GM21786 (cell line): ENCODE results near the gene C12orf42.
"Not testable (repeated sequence)": the region's sequence is repeated elsewhere in the genome, so short reads cannot be mapped to it uniquely, and the experiment has no call there.

Source experiments
- ATAC-seq: cut with Tn5 transposase; IDR thresholded peaks from one replicate; pipeline ENCODE4 v1.9.1; 2021; ENCODE audit not compliant: unreplicated experiment

C12orf42 gene

GRCh38 chr12:103425674-103426073 is 70.1 kb downstream of the C12orf42 start:
- ATAC-seq, result not testable (repeated sequence)

- ATAC-seq, result not testable (repeated sequence)
Observed at GRCh38 chr12:103424849-103425586, 70.8 kb downstream of the C12orf42 start.

DNA sequence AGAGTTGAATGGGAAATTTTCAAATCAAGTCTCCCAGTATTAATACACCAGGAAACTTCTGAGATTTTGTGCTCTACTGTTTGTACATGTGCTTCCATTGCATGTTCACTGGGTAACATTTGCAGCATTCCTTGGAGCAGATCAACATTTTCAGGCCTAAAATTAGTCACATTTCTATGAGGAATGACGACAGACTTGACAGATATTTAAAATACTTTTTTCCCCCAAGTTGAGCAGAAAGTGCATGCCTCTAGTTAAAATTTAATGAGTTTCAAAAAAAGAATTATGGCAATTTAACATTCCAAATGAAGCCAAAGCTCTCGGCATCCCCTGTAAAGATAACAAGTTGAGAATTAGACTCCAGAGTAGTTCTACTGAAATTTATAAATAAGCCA is 72.3 kb downstream of the C12orf42 start:
- no peak for ATAC-seq

- no peak for ATAC-seq
Observed at GRCh38 chr12:103422746-103423515, 72.8 kb downstream of the C12orf42 start.

GRCh38 chr12:103422328-103422727 is 73.4 kb downstream of the C12orf42 start:
- no peak for ATAC-seq

- no peak for ATAC-seq
Observed at GRCh38 chr12:103421402-103421801, 74.4 kb downstream of the C12orf42 start.

DNA sequence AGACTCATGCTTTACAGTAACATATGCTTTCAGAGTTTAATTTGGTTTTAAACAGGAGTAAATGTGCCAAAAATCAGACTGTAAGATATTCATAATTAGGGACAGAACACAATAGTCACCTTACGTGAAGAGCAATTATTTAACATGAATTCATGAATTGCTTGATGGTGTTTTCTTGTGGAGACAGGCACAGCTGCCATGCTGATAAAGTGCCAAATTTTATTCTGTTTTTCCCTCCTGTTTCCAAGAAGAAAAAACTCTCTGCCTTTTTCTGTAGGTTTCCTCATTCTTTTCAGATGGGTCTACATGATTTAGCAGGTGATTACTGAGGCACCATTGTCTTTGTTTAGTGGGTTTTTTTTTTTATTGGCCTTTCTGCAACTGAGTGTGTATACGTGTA is 80.1 kb downstream of the C12orf42 start:
- ATAC-seq, result no peak

GRCh38 chr12:103401421-103401820 is 94.3 kb downstream of the C12orf42 start:
- no peak for ATAC-seq

DNA sequence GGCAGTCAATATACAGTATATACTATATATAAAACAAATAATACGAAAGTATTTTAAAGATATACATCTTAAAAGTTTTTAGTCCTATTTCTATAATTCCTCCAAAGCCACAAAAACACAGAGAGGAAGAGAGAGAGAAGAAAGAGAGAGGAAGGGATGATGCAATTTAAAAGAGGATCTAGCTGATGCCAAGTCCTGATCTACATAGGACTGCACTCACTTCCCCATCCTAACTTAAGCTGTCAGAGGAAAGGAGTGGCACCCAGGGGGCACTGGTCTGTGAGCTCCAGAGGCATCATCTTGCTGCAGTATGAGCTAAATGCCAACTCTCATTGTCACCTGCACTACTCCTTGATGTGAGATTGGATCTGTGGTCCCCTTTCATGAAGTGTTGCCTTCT is 95.8 kb downstream of the C12orf42 start:
- ATAC-seq, result no peak

DNA sequence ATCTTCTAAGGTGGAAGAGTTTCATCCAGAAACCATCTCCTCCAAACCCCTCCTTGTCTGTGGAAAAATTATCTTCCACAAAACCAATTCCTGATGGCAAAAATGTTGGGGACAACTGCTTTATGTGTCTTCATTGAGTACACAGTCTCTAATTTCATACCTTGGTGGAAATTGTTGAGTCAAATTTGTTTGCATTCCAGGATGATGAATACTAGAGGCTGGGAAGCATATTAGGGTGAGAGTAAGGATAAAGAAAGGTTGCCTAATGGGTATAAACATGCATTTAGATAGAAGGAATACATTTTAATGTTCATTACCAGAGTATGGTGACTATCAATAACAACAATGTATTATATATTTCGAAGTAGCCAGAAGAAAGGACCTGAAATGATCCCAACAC is 98.2 kb downstream of the C12orf42 start:
- no peak for ATAC-seq

GRCh38 chr12:103392722-103393121 is 103.0 kb downstream of the C12orf42 start:
- ATAC-seq, result peak; percentile 95

GRCh38 chr12:103391103-103391502 is 104.7 kb downstream of the C12orf42 start:
- no peak for ATAC-seq

GRCh38 chr12:103387385-103387784 is 108.4 kb downstream of the C12orf42 start:
- no peak for ATAC-seq

DNA sequence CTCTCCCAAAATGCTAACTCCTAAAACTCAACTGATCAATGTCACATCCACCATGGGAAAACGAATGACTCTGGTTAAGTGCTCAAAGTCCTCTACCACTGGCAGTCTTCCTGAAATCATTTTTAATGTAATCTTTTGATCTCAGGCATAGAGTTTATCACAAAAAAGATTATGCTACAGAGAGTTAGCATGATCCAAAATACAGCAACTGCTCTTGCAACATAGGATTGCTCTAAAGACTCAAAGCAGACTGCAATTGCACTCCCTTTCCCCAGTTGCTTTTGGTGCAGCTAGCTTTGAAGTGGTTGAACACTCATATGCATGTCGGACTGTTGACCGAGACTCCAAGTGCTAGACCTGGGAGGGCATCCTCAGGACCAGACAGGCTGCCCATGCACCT is 109.3 kb downstream of the C12orf42 start:
- ATAC-seq, result no peak

DNA sequence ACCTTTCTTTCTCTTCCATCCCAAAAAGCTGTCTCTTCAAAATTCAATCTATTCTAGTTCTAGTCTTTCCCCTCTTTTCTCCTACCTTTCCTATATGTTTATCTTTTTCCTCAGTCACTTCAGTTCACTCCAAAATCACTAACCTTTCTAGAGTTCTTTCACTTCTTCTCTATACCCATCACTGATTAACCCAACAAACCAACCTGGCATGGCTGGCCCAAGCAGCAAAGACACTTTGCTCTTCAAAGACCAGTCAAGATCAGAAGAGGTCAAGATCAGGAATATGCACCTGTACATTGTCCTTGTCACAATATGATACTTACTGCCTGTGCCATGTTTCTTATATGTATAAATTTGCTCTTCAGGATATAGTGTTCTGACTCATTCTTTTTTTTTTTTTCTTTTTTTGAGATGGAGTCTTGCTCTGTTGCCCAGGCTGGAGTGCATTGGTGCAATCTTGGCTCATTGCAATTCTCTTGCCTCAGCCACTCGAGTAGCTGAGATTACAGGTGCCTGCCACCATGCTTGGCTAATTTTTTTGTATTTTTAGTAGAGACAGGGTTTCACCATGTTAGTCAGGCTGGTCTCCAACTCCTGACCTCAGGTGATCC is 112.9 kb downstream of the C12orf42 start:
- ATAC-seq, result no peak

DNA sequence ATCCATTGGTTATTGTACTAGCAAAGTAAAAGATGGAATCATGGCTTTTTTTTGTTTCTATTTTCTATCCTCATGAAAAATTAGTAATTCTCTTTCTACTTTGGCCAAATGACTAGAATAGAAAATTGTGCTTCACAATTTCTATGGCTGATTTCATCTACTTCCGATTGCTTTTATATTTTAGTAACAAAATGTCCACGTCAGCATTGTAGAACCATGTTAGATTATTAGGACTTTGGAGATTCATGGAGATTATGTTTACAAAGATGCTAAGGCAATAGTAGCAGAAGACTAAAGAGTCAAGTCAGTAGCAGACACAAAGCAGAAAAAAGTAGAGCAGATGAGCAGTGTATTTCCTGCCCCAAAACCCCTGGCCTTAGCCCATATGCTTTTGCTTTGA is 113.6 kb downstream of the C12orf42 start:
- ATAC-seq, result no peak

DNA sequence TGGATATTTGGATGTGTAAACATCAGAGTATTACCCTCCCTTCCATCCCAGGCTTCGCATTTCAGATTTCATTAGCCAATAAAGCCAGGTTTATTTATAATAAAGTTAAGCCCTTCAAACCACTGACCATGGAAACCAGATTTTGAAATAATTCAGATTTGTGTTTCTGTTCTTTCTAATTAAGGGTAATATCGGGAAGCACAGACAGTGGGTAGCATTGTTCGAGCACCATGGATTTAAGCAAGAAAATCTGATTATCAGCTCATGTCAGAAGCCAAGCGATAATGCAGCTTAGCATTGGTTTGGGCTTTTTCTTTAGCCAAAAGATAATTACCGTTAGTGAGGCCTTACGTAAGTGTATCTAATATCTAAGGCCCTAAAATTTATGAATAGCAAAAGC is 116.1 kb downstream of the C12orf42 start:
- ATAC-seq, result no peak

- no peak for ATAC-seq
Observed at GRCh38 chr12:103373088-103373523, 122.7 kb downstream of the C12orf42 start.

- ATAC-seq, result peak; percentile 90
Observed at GRCh38 chr12:103369929-103370328, 125.8 kb downstream of the C12orf42 start.

DNA sequence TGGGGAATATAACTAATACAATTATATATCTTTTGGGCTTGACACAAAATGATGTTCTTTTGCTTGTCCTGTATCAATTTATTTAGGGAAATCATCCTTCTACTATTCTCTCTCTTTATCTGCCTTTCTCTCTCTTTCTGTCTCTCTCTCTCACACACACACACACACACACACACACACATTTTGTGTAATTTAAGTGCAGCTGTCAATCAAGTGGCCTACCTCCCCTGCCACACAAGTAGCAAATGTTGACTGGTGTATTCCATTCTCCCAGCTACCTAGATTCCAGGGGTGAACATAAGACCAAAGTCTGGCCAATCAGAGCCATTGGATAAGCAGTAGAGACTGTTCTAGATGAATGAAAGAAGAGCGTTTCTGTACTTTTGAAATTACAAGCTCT is 127.6 kb downstream of the C12orf42 start:
- ATAC-seq, result no peak

GRCh38 chr12:103354403-103354802 is 141.4 kb downstream of the C12orf42 start:
- no peak for ATAC-seq

GRCh38 chr12:103353913-103354312 is 141.9 kb downstream of the C12orf42 start:
- ATAC-seq, result no peak
